Ovary (tissue), 3 donors: ENCODE measurements around the gene GGN.

Experiments used
- CTCF ChIP-seq, 3 donors: fragments of 450-650 bp in 2 of 3; fragments of 200-600 bp in 1 of 3; IDR thresholded peaks; one replicate each; pipeline versions ENCODE4 v1.5.1 to v1.8.0; 2016 to 2022; ENCODE audit warnings: antibody characterized with exemption in 3 of 3, mild to moderate bottlenecking in 1 of 3
- EP300 ChIP-seq: sonication (generic); formaldehyde crosslinking; IDR thresholded peaks from one replicate; pipeline ENCODE4 v1.6.1; 2017; ENCODE audit warnings: antibody characterized with exemption
- donor health status: DM: no; HTN: no; CAD: no.

GRCh38 chr19:38361633-38362075, 26.2 kb downstream of the GGN start:
- TF ChIP-seq CTCF (IDR thresholded peaks at IDR 0.05), result no peak
- no peak for TF ChIP-seq EP300
